ENCODE data around the gene USP31. TPM values are rescaled to one million over a fixed set of nuclear protein-coding genes. Genes with fewer than 3 reads are reported as not detected.
A peak's percentile ranks its signal among the peaks of the same experiment; 100 is the strongest.
"Not testable (repeated sequence)": the region's sequence is repeated elsewhere in the genome, so short reads cannot be mapped to it uniquely, and the experiment has no call there.

Gene USP31
- total RNA-seq, 2 experiments from 2014 or later, result 6.2 to 6.8 TPM

DNA sequence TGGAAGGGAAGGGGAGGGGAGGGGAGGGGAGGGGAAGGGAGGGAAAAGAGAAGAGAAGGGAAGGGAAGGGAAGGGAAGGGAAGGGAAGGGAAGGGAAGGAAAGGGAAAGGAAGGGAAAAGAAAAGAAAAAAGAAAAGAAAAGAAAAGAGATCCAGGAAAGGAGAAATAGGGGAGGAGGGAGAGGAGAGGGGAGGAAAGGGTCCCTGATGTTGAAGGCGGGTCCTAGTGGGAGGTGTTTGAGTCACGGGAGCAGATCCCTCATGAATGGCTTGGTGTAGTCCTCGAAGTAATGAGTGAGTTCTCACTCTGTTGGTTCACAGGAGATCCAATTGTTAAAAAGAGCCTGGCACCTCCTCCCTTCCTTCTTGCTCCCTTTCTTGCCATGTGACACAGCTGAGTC, 6.9 kb upstream of the USP31 start:
- ChIA-PET POLR2A (no interaction called here), CTCF (interaction anchor here (1.6 kb wide), 1 partner anchor 279 kb away, joined by 3 read pairs; no protein-coding TSS in a partner anchor)

DNA sequence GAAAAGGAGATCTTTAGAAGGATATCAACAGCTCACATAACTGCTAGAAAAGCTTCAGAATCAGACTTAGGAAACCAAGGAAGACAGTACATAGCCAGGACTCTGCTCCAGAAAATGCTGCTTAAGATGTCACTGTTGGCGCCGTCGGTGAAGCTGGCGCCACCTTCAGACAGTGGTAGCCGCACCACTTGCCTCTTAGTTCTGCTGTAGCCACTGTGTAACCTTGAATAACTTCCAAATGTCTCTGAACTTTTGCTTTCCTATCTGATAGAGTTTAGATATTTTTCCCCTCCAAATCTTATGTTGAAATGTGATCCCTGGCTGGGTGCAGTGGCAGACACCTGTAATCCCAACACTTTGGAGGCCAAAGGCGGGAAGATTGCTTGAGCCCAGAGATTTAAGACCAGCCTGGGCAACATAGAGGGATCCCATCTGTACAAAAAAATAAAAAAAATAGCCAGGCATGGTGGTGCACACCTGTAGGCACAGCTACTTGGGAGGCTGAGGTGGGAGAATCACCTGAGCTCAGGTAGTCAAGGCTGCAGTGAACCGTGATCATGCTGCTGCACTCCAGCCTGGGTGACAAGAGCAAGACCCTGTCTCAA, 6.3 kb upstream of the USP31 start:
- peaks cover 13% of the 10 kb centered on the region for H3K4me1 Mint-ChIP-seq (ENCODE audit: low read depth)
- H3K27ac Mint-ChIP-seq, result no peak overlapping the region
- DNase-seq, result peak; percentile 12
- H3K27me3 Mint-ChIP-seq (ENCODE audit: low read depth), result peaks cover 18% of the 10 kb centered on the region
- H3K36me3 Mint-ChIP-seq (ENCODE audit: low read depth), result no peaks in the 10 kb centered on the region
- POLR2A ChIA-PET, result no interaction called here
- CTCF ChIA-PET, result interaction anchor here (1.0 kb wide), 1 partner anchor 26 kb away, joined by 3 read pairs; no protein-coding TSS in a partner anchor
- ATAC-seq, result no peak
- H3K4me3 Mint-ChIP-seq, result no peak overlapping the region
- no peaks in the 10 kb centered on the region for H3K9me3 Mint-ChIP-seq (ENCODE audit: insufficient read depth)

More for the DNA sequence above, 6.9 kb upstream of the USP31 start:
- no peak for DNase-seq
- Mint-ChIP-seq H3K4me1 (ENCODE audit: low read depth) (peaks cover 13% of the 10 kb centered on the region), H3K9me3 (ENCODE audit: insufficient read depth) (no peaks in the 10 kb centered on the region), H3K36me3 (ENCODE audit: low read depth) (no peaks in the 10 kb centered on the region), H3K4me3 (no peak overlapping the region), H3K27ac (no peak overlapping the region), H3K27me3 (ENCODE audit: low read depth) (peaks cover 20% of the 10 kb centered on the region)
- no peak for ATAC-seq

DNA sequence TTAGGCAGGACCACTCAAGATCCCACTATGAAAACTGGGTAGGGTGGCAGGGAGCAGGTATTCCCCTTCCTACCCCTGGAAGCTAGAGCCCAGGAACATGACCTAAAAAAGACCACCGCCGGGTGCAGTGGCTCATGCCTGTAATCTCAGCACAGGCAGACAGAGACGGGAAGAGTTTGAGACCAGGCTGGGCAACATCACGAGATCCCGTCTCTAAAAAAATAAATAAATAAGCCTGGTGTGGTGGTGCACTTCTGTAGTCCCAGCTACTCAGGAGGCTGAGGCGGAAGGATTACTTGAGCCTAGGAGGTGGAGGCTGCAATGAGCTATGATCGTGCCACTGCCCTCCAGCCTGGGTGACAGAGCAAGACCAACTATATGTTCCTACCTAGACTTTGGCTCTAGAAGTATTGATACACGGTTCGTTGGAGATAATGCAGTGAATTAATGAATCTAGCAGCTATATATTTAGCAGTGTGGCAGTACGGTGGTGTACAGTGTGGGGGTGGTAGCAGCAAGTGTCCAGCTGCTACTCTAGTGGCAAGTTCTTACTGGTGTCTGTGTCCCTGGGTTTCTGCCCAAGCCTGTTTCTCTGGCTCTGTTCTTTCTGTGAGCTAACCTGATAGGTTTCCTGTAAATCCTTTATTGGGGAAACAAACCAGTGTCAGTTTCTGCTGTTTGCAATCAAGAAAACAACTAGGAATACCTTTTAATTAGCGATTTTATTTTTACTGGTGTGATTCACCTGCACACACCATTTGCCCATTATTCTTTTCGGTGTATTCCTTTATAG, 3.3 kb upstream of the USP31 start:
- ChIA-PET CTCF (interaction anchor here (1.1 kb wide), 1 partner anchor 56 kb away, joined by 4 read pairs; no protein-coding TSS in a partner anchor), POLR2A (no interaction called here)
- no peaks in the 10 kb centered on the region for H3K36me3 Mint-ChIP-seq (ENCODE audit: low read depth)
- no peak overlapping the region for H3K27ac Mint-ChIP-seq
- no peaks in the 10 kb centered on the region for H3K9me3 Mint-ChIP-seq (ENCODE audit: insufficient read depth)
- no peak overlapping the region for H3K4me3 Mint-ChIP-seq
- ATAC-seq, result no peak
- no peak for DNase-seq
- H3K4me1 Mint-ChIP-seq (ENCODE audit: low read depth), result peaks cover 27% of the 10 kb centered on the region
- H3K27me3 Mint-ChIP-seq (ENCODE audit: low read depth), result peaks cover 12% of the 10 kb centered on the region

DNA sequence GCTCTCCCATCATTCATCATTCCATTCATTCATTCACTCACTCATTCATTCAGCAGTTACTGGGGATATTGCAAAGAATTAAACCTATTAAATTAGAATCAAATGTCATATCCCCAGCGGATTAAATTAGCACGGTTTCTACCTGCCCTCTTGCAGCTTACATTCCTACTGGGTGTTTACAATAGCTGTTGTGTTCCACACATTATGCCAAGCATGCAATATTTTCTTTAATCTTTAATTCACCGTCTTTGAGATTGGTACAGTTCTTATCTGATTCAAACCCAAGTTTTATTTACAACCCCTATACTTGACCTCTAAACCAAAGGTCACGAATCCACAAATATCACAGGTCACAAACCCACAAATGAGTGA, 727 bp upstream of the USP31 start:
- ChIA-PET POLR2A (interaction anchor here (0.5 kb wide), 1 partner anchor 539 kb away, joined by 3 read pairs; no protein-coding TSS in a partner anchor), CTCF (interaction anchor here (1.6 kb wide), 1 partner anchor 33 kb away, joined by 4 read pairs; no protein-coding TSS in a partner anchor)
- peaks cover 25% of the 10 kb centered on the region for H3K4me1 Mint-ChIP-seq (ENCODE audit: low read depth)
- H3K4me3 Mint-ChIP-seq, result peak overlapping the region; percentile 89
- H3K36me3 Mint-ChIP-seq (ENCODE audit: low read depth), result no peaks in the 10 kb centered on the region
- no peaks in the 10 kb centered on the region for H3K9me3 Mint-ChIP-seq (ENCODE audit: insufficient read depth)
- no peak for ATAC-seq
- peak overlapping the region; percentile 77 for H3K27ac Mint-ChIP-seq
- peaks cover 7% of the 10 kb centered on the region for H3K27me3 Mint-ChIP-seq (ENCODE audit: low read depth)
- DNase-seq, result no peak

DNA sequence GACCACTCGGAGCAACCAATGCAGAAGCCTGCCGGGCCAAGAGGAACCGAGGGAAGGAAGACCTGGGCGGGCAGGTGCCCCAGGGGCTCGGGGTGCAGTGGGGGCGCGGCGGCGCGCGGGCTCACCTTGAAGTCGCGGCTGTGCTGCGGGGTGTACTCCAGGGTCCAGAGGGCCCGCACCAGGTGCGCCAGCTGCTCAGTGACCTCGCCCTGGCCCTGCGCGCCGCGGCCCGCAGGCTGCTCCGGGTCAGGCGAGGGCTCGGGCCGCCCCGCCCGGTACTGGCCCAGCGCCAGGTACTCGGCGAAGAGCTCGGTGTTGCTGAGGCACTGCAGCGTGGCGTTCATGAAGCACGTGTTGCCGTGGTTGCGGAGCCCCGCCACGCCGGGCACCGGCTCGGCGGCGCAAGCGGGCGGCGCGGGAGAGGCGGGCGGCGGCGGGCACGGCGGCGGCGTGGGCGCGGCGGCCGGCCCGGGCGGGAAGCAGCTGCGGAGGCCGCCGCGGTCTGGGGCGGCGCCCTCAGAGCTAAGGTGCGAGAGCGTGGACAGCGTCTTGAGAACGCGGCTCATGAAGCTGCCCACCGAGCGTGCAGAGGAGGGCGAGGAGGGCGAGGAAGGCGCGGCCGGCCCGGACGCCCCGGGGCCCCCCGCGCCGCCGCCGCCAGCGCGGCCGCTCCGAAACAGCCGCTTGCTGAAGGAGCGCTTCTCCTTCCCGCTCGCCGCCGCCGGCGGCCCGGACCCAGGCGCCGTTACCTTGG, 562 bp downstream of the USP31 start:
- DNase-seq (peak; percentile 53), ATAC-seq (peak; percentile 46)
- Mint-ChIP-seq H3K27me3 (ENCODE audit: low read depth) (peaks cover 3% of the 10 kb centered on the region), H3K27ac (peak overlapping the region; percentile 79), H3K36me3 (ENCODE audit: low read depth) (no peaks in the 10 kb centered on the region), H3K9me3 (ENCODE audit: insufficient read depth) (no peaks in the 10 kb centered on the region), H3K4me1 (ENCODE audit: low read depth) (peaks cover 27% of the 10 kb centered on the region), H3K4me3 (peak overlapping the region; percentile 90)
- ChIA-PET POLR2A (no interaction called here), CTCF (interaction anchor here (1.0 to 1.6 kb wide), 3 partner anchors 35 to 286 kb away, joined by 3 to 4 read pairs (median 3); no protein-coding TSS in a partner anchor)

DNA sequence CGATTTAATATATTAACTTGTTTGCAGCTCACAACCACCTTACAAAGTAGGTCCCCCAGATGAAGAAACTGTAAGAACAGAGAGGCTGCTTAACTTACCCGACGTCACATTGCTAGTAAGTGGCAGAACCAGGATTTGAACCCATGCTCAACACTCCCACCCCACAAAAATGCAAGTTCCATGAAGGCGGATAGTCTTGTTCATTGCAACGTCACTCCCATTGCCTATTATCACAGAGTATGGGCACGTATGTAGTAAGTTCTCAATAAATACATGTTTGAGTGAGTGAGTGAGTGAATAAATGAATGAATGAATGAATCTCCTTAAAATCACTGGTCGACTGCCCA, 1.1 kb downstream of the USP31 start:
- no peaks in the 10 kb centered on the region for H3K36me3 Mint-ChIP-seq (ENCODE audit: low read depth)
- ChIA-PET CTCF (interaction anchor here (0.6 to 1.0 kb wide), 2 partner anchors 53 to 265 kb away, joined by 3 read pairs; no protein-coding TSS in a partner anchor), POLR2A (no interaction called here)
- DNase-seq (no peak), ATAC-seq (no peak)
- peak overlapping the region; percentile 79 for H3K27ac Mint-ChIP-seq
- no peaks in the 10 kb centered on the region for H3K9me3 Mint-ChIP-seq (ENCODE audit: insufficient read depth)
- H3K27me3 Mint-ChIP-seq (ENCODE audit: low read depth), result peaks cover 3% of the 10 kb centered on the region
- H3K4me3 Mint-ChIP-seq, result peak overlapping the region; percentile 90
- peaks cover 27% of the 10 kb centered on the region for H3K4me1 Mint-ChIP-seq (ENCODE audit: low read depth)

DNA sequence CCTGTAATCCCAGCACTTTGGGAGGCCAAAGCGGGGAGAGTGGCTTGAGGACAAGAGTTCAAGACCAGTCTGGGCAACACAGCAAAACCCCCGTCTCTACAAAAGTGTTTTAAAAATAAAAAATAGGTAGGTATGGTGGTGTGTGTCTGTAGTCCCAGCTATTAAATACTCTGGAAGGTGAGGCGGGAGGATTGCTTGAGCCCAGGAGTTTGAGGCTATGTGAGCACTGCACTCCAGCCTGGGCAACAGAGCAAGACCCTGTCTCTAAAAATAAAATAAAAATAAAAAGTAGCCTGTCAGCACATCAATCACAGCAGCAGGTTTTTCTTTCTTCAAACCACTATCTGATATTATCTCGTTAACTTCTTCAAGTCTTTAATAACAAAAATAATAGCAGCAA, 1.6 kb downstream of the USP31 start:
- Mint-ChIP-seq H3K4me3 (peak overlapping the region; percentile 90), H3K36me3 (ENCODE audit: low read depth) (no peaks in the 10 kb centered on the region), H3K9me3 (ENCODE audit: insufficient read depth) (no peaks in the 10 kb centered on the region), H3K4me1 (ENCODE audit: low read depth) (peaks cover 28% of the 10 kb centered on the region), H3K27me3 (ENCODE audit: low read depth) (peaks cover 3% of the 10 kb centered on the region), H3K27ac (no peak overlapping the region)
- DNase-seq (no peak), ATAC-seq (no peak)
- ChIA-PET CTCF (interaction anchor here (0.6 kb wide), 1 partner anchor 264 kb away, joined by 3 read pairs; no protein-coding TSS in a partner anchor), POLR2A (no interaction called here)

DNA sequence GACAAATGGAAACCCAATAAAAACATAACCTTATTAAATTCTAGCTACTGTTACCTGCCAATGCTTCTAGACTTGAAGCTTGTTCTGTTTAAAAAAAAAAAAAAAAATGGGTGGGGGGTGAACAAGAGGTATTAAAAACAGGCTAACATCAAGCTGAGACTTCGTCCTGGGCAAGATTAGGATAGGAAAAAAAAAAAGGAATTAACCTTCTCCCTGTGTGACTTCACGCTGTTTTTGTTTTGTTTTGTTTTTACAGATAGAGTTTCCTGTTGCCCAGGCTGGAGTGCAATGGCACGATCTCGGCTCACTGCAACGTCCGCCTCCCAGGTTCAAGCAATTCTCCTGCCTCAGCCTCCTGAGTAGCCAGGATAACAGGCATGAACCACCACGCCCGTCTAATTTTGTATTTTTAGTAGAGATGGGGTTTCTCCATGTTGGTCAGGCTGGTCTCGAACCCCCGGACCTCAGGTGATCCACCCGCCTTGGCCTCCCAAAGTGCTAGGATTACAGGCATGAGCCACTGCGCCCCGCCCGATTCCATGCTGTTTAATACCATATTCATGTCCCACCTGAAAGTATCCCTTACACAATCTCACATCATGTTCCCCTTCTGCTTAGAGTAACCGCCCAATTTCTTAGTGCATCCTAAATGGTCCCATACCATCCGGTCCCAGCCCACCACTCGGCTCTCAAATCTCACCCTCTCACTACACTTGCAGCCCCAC, 2.2 kb downstream of the USP31 start:
- ChIA-PET POLR2A (no interaction called here), CTCF (no interaction called here)
- DNase-seq (no peak), ATAC-seq (no peak)
- Mint-ChIP-seq H3K27me3 (ENCODE audit: low read depth) (peaks cover 3% of the 10 kb centered on the region), H3K4me1 (ENCODE audit: low read depth) (peaks cover 32% of the 10 kb centered on the region), H3K36me3 (ENCODE audit: low read depth) (no peaks in the 10 kb centered on the region), H3K27ac (no peak overlapping the region), H3K4me3 (no peak overlapping the region), H3K9me3 (ENCODE audit: insufficient read depth) (no peaks in the 10 kb centered on the region)

DNA sequence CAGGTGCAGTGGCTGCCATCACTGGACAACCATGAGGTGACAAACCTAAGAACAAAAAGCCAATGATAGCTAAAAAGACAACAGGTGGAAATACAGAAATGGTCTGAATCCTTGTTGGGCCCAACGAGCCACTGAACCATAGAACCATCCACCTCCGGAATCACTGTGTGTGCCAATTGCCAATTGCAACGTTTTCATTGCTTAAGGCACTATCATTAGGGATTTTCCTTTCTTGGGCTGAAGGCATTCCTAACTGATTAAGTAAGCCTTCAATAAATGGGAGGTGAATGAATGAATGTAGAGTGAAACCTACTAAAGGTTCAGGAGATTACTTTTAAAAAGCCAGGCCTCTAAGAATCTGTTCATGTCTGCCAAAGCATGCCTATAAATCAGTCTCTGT, 3.6 kb downstream of the USP31 start:
- peaks cover 32% of the 10 kb centered on the region for H3K4me1 Mint-ChIP-seq (ENCODE audit: low read depth)

DNA sequence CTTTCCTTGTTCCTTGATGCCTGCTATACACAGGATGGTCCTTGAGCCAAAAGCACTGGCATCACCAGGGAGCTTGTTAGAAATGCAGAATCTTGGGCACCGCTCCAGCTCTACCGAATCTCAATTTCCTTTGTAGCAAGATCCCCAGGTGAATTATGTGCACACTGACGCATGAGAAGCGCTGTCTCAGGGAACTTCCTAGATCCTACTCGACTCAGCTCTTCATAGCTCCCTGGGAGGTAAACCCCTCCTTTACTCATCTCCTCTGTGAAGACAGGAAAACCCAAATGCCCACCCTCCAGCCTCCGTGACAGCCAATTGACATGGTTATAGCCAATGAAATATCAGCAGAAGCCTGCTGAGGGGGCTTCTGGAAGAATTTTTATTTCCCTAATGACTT, 4.1 kb downstream of the USP31 start:
- ATAC-seq, result no peak
- POLR2A ChIA-PET, result no interaction called here
- no peak overlapping the region for H3K4me3 Mint-ChIP-seq
- no peak for DNase-seq
- no peaks in the 10 kb centered on the region for H3K9me3 Mint-ChIP-seq (ENCODE audit: insufficient read depth)
- H3K36me3 Mint-ChIP-seq (ENCODE audit: low read depth), result no peaks in the 10 kb centered on the region
- CTCF ChIA-PET, result no interaction called here
- peaks cover 30% of the 10 kb centered on the region for H3K4me1 Mint-ChIP-seq (ENCODE audit: low read depth)
- no peak overlapping the region for H3K27ac Mint-ChIP-seq
- no peaks in the 10 kb centered on the region for H3K27me3 Mint-ChIP-seq (ENCODE audit: low read depth)

More for the DNA sequence above, 3.6 kb downstream of the USP31 start:
- ATAC-seq (no peak), DNase-seq (no peak)
- ChIA-PET POLR2A (no interaction called here), CTCF (no interaction called here)
- Mint-ChIP-seq H3K9me3 (ENCODE audit: insufficient read depth) (no peaks in the 10 kb centered on the region), H3K27me3 (ENCODE audit: low read depth) (no peaks in the 10 kb centered on the region), H3K27ac (no peak overlapping the region), H3K4me3 (no peak overlapping the region), H3K36me3 (ENCODE audit: low read depth) (no peaks in the 10 kb centered on the region)

DNA sequence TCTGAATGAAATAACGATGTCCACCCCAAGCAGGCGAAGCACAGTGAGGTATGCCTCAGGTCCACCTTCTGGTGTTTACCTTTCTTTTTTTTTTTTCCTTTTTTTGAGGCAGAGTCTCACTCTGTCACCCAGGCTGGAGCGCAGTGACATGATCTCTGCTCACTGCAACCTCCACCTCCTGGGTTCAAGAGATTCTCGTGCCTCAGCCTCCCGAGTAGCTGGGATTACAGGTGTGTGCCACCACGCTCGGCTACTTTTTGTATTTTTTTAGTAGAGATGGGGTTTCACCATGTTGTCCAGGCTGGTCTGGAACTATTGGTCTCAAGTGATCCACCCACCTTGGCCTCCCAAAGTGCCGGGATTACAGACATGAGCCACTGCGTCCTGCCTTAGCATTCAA, 4.9 kb downstream of the USP31 start:
- DNase-seq; H3K36me3 Mint-ChIP-seq (ENCODE audit: low read depth); H3K9me3 Mint-ChIP-seq (ENCODE audit: insufficient read depth); H3K4me3 Mint-ChIP-seq; CTCF ChIA-PET; POLR2A ChIA-PET; H3K27ac Mint-ChIP-seq; ATAC-seq; H3K27me3 Mint-ChIP-seq (ENCODE audit: low read depth): not testable (repeated sequence)
- H3K4me1 Mint-ChIP-seq (ENCODE audit: low read depth), result peaks cover 25% of the 10 kb centered on the region

Measured in activated CD8-positive, alpha-beta T cell treated with anti-CD3 and anti-CD28 coated beads, Interleukin-2, amount 10 ng/mL, durations not matched to agents 7 days and 5 days (primary cell).